Urothelium cell line (cell line): ENCODE measurements around the gene GALNT9.

ENCODE experiments used
- DNase-seq: peaks from one replicate; pipeline ENCODE4 v3.0.0; 2011; ENCODE audit warnings: low spot score, mixed read lengths
- FAIRE-seq: peaks from 2 replicates; lab custom pipeline; 2011; peaks lifted over from hg19 to GRCh38; lab: Jason Lieb, UNC

Gene GALNT9

GRCh38 chr12:132165584-132165983 is 163.8 kb downstream of the GALNT9 start:
- FAIRE-seq (no peak), DNase-seq (no peak)

- no peak for DNase-seq
- FAIRE-seq: peak; percentile 94
Observed at GRCh38 chr12:132164426-132164825, 165.0 kb downstream of the GALNT9 start.

GRCh38 chr12:132163911-132164288 is 165.5 kb downstream of the GALNT9 start:
- DNase-seq (no peak), FAIRE-seq (no peak)

- DNase-seq (no peak), FAIRE-seq (peak; percentile 46)
Observed at GRCh38 chr12:132163041-132163910, 166.1 kb downstream of the GALNT9 start.

- DNase-seq (no peak), FAIRE-seq (no peak)
Observed at GRCh38 chr12:132162508-132163031, 166.8 kb downstream of the GALNT9 start.

- FAIRE-seq (no peak), DNase-seq (no peak)
Observed at GRCh38 chr12:132161796-132162507, 167.4 kb downstream of the GALNT9 start.

GRCh38 chr12:132161036-132161781 is 168.2 kb downstream of the GALNT9 start:
- FAIRE-seq (no peak), DNase-seq (no peak)

- no peak for FAIRE-seq
Observed at GRCh38 chr12:132160601-132161035, 168.8 kb downstream of the GALNT9 start.

GRCh38 chr12:132160016-132160415 is 169.4 kb downstream of the GALNT9 start:
- FAIRE-seq (no peak), DNase-seq (no peak)

More at GRCh38 chr12:132160601-132161035, 168.8 kb downstream of the GALNT9 start:
- no peak for DNase-seq

GRCh38 chr12:132159555-132160003 is 169.8 kb downstream of the GALNT9 start:
- FAIRE-seq (no peak), DNase-seq (no peak)

GRCh38 chr12:132158677-132159554 is 170.5 kb downstream of the GALNT9 start:
- DNase-seq: no peak
- no peak for FAIRE-seq

GRCh38 chr12:132157733-132158409 is 171.5 kb downstream of the GALNT9 start:
- FAIRE-seq: no peak
- no peak for DNase-seq

- FAIRE-seq (no peak), DNase-seq (no peak)
Observed at GRCh38 chr12:132156573-132157325, 172.6 kb downstream of the GALNT9 start.

- no peak for DNase-seq
- FAIRE-seq: peak; percentile 100
Observed at GRCh38 chr12:132155771-132156572, 173.4 kb downstream of the GALNT9 start.

GRCh38 chr12:132154941-132155770 is 174.2 kb downstream of the GALNT9 start:
- DNase-seq (no peak), FAIRE-seq (no peak)

GRCh38 chr12:132154341-132154761 is 175.0 kb downstream of the GALNT9 start:
- no peak for DNase-seq
- FAIRE-seq: no peak
